Heart left ventricle (tissue), 16 donors: ENCODE results near the gene ARHGEF6. TPM values are rescaled to one million over a fixed set of nuclear protein-coding genes. Genes with fewer than 3 reads are reported as not detected.

Experiments
- ATAC-seq, 4 donors: fragments of 200-7000 bp; cut with Tn5 transposase; one replicate each; pipeline ENCODE4 v1.9.1; 2020 to 2022; ENCODE audit warnings: moderate library complexity in 4 of 4, mild to moderate bottlenecking in 3 of 4, moderate number of reproducible peaks in 1 of 4
- DNase-seq, 5 donors: peaks; one replicate each; pipeline ENCODE4 v3.0.0-alpha.2; 2020
- H3K27ac ChIP-seq, 12 donors: fragments of 200-600 bp; sonication (generic) in 4 of 12; one replicate each; pipeline versions ENCODE4 v1.5.0 to v1.8.0; 2016 to 2022; ENCODE audit warnings: mild to moderate bottlenecking in 2 of 12
- H3K27me3 ChIP-seq, 9 donors: fragments of 200-600 bp; sonication (generic) in 2 of 9; one replicate each; pipeline versions ENCODE4 v1.5.1 to v1.8.0; 2016 to 2022; ENCODE audit warnings: mild to moderate bottlenecking in 3 of 9
- H3K36me3 ChIP-seq, 9 donors: fragments of 200-600 bp; sonication (generic) in 2 of 9; one replicate each; pipeline versions ENCODE4 v1.5.0 to v1.8.0; 2018 to 2022; ENCODE audit warnings: mild to moderate bottlenecking in 2 of 9
- H3K4me1 ChIP-seq, 12 donors: fragments of 200-600 bp; sonication (generic) in 4 of 12; one replicate each; pipeline versions ENCODE4 v1.5.0 to v1.8.0; 2016 to 2022; ENCODE audit warnings: mild to moderate bottlenecking in 3 of 12
- H3K4me3 ChIP-seq, 12 donors: fragments of 200-600 bp; sonication (generic) in 4 of 12; one replicate each; pipeline versions ENCODE4 v1.5.0 to v1.8.0; 2017 to 2022; ENCODE audit warnings: mild to moderate bottlenecking in 9 of 12, moderate library complexity in 4 of 12
- H3K9me3 ChIP-seq, 12 donors: fragments of 200-600 bp; sonication (generic) in 4 of 12; one replicate each; pipeline versions ENCODE4 v1.5.0 to v1.8.0; 2016 to 2022; ENCODE audit warnings: mild to moderate bottlenecking in 1 of 12
- POLR2A ChIP-seq, 2 donors: fragments of 450-650 bp; IDR thresholded peaks; one replicate each; pipeline ENCODE4 v1.6.1; 2017; ENCODE audit warnings: antibody characterized with exemption in 2 of 2, mild to moderate bottlenecking in 2 of 2, moderate library complexity in 2 of 2
- WGBS, 4 donors: extraction: QIAGEN DNeasy Blood & Tissue Kit in 2 of 4; methylation state at CpG; one replicate each; pipeline versions ENCODE4 v1.1.5 to v1.1.7; 2013 to 2018; 5-methylcytosine and 5-hydroxymethylcytosine counted together
- intact Hi-C, 10 donors: fragments of 100-400 bp; cut with DNase I; formaldehyde crosslinking; loops; one replicate each; pipeline versions ENCODE4 v1.11.1 to v1.14.2; 2022
- polyA plus RNA-seq, 2 donors: library from polyadenylated mRNA; stranded (reverse); fragments of 200-250 nt; gene quantifications; one replicate each; pipeline ENCODE4 v1.2.3, GENCODE V29; 2013
- total RNA-seq, 9 donors: library from RNA; depleted of rRNA in 2 of 9; stranded (reverse); fragments of >200 nt in 2 of 9; fragmentation: NEBNext Ultra II Directional in 3 of 9; extraction: Animal tissue kit (Norgen Biotek cat#: 25700) in 3 of 9; gene quantifications; one replicate each; pipeline versions ENCODE4 v1.1.0 to v1.2.4, GENCODE V29; 2016 to 2023
- TF ChIP-seq, protein P1 (sequence below), 12 donors: fragments of 200-600 bp; sonication (generic) in 4 of 12; IDR thresholded peaks; one replicate each; pipeline versions ENCODE4 v1.5.0 to v1.8.0; 2018 to 2022; ENCODE audit warnings: antibody characterized with exemption in 12 of 12, mild to moderate bottlenecking in 5 of 12
- donor health status: ischemic (EF 13 %, LVEDD 7.1; RV severe dilation, severe dysfunction).
- donor health status: healthy with polysubstance abuse.
- donor health status: DM: no; HTN: yes; CAD: no.
- donor health status: DM: no; HTN: no; CAD: no.
- donor health status: ischemic (EF 25% LVEDD 6.9; RV normal size, moderate dysfunction).
- donor health status: ischemic (EF 25% LVEDD 5.7; RV mildly dilated, moderate dysfunction).
- donor health status: healthy.
- donor health status: DM: yes; HTN: yes; CAD: no.
- donor health status: ischemic (EF 35%, LVEDD 5.7; RV mildly dilated, moderate dysfunction).
- donor health status: nonischemic (EF 11% LVEDD 7.7; RV severe dilation, severe dysfunction).
- donor health status: DM: yes; HTN: yes; CAD: no.
- donor health status: PGD.
- donor health status: ischemic (EF 29% LVEDD 5.4; RV normal size, mild dysfunction).
- donor health status: nonischemic (EF 23%, LVEDD 6.1; RV moderate dilation, normal function).

Gene ARHGEF6
- total and polyA plus RNA-seq, 11 donors, result 15.2 to 74.7 (median 55.7) TPM

- no peaks in the 10 kb centered on the region for H3K36me3 ChIP-seq
- intact Hi-C loops, result no loop called here
- TF ChIP-seq, protein P1, sequence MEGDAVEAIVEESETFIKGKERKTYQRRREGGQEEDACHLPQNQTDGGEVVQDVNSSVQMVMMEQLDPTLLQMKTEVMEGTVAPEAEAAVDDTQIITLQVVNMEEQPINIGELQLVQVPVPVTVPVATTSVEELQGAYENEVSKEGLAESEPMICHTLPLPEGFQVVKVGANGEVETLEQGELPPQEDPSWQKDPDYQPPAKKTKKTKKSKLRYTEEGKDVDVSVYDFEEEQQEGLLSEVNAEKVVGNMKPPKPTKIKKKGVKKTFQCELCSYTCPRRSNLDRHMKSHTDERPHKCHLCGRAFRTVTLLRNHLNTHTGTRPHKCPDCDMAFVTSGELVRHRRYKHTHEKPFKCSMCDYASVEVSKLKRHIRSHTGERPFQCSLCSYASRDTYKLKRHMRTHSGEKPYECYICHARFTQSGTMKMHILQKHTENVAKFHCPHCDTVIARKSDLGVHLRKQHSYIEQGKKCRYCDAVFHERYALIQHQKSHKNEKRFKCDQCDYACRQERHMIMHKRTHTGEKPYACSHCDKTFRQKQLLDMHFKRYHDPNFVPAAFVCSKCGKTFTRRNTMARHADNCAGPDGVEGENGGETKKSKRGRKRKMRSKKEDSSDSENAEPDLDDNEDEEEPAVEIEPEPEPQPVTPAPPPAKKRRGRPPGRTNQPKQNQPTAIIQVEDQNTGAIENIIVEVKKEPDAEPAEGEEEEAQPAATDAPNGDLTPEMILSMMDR (IDR thresholded peaks at IDR 0.05), result no peak
- TF ChIP-seq POLR2A (IDR thresholded peaks at IDR 0.05), result no peak
- no peak overlapping the region for H3K4me3 ChIP-seq
- ATAC-seq (no peak), DNase-seq (no peak)
- no peak overlapping the region for H3K27ac ChIP-seq
- 68 to 92% (median 81%) methylated on average over 5 of the region's 5 CpGs for whole genome bisulfite sequencing, 4 donors
- no peaks in the 10 kb centered on the region for H3K27me3 ChIP-seq
- no peaks in the 10 kb centered on the region for H3K4me1 ChIP-seq
- H3K9me3 ChIP-seq, result no peaks in the 10 kb centered on the region
These were observed 122.6 kb downstream of the ARHGEF6 start for GRCh38 chrX:136658151-136658550.

DNA sequence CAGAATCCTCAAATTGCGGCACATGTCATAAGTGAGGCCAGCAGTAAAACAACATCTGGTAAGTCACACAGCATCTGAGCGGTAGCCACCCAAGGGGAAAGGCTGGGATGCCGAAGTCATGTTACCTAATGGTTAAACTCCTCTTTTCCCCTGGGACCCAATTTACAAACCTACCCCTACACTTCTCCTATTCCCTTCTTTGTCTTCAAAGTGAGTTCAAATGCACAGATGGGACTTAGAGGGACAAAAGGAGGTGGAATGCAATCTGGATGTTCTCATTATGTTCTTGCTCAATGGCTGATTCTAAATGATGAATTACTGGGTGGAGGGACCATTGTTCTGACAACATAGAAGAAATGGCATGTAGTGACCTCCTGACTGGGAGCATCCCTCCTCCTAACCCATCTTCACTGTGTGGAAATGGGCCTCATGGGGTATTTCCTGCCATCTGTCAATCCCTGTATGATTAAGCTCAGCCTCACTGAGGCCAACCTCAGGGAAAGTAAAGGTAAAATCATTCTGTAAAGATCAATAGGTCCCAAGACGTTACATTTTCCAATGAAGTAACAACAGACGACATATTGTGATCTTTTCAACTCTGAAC, 124.3 kb downstream of the ARHGEF6 start:
- Histone ChIP-seq H3K4me1 (no peaks in the 10 kb centered on the region), H3K36me3 (no peaks in the 10 kb centered on the region), H3K27me3 (no peaks in the 10 kb centered on the region), H3K9me3 (no peaks in the 10 kb centered on the region), H3K27ac (no peak overlapping the region), H3K4me3 (no peak overlapping the region)
- WGBS, 4 donors, result 75 to 94% (median 89%) methylated on average over 5 of the region's 5 CpGs
- intact Hi-C loops, result no loop called here
- DNase-seq (no peak), ATAC-seq (no peak)
- TF ChIP-seq, protein P1 (IDR thresholded peaks at IDR 0.05), result no peak
- TF ChIP-seq POLR2A (IDR thresholded peaks at IDR 0.05), result no peak

DNA sequence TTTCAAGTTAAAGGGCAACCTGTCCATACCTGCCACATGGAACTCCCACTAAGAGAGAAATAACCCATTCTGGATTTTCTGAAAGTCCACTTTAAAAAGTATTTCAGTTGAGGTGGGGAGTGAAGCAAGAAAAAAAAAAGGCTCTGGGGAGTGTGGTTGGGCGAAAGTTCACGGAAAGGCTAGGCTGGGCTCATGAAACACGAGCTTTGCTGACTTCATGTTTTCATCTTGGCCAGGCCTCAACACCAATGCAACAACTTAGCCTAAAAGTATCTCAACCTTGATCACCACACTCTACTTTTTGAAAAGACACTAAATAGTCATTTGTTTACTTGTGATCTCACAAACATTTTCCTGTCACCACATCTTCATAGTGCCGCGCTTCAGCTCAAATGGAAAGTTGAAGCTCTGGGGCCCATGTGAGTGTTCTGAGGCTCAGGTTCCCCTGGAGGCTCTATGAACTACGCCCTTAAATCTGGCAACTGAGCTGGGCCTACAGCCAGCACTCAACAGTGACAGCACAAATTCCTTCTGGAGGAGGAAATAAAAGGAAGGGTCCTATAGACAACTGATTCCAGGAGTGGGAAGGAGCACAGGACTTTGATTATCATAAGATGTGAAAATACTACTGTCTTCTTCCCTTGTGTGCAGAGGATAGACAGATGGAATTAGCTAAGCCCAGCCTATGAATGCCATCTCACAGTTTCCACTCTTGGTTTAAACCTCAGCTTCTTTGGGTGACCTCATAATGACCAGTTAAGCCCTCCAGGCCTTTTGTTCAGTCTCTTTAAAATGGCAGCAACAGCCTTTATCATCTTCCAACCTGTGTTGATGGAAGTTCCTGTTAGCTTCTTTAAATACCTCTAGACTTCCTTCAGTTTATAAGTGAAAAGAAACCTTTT, 127.7 kb downstream of the ARHGEF6 start:
- Histone ChIP-seq H3K27ac (no peak overlapping the region), H3K36me3 (no peaks in the 10 kb centered on the region), H3K4me1 (no peaks in the 10 kb centered on the region), H3K9me3 (no peaks in the 10 kb centered on the region), H3K27me3 (no peaks in the 10 kb centered on the region), H3K4me3 (peak overlapping the region in 1 of 12 donors; percentile 13)
- TF ChIP-seq, protein P1 (IDR thresholded peaks at IDR 0.05), result no peak
- TF ChIP-seq POLR2A (IDR thresholded peaks at IDR 0.05), result no peak
- no peak for ATAC-seq
- 67 to 82% (median 75%) methylated on average over 6 of the region's 6 CpGs for WGBS, 4 donors
- intact Hi-C loops, result no loop called here
- DNase-seq, result no peak

- intact Hi-C loops, result no loop called here
- TF ChIP-seq, protein P1 (IDR thresholded peaks at IDR 0.05), result no peak
- no peak for TF ChIP-seq POLR2A (IDR thresholded peaks at IDR 0.05)
- H3K36me3 ChIP-seq, result no peaks in the 10 kb centered on the region
- ATAC-seq, result no peak
- no peak for DNase-seq
- H3K27me3 ChIP-seq, result no peaks in the 10 kb centered on the region
- H3K27ac ChIP-seq, result no peak overlapping the region
- H3K4me3 ChIP-seq, result peak overlapping the region in 1 of 12 donors; percentile 30
- H3K9me3 ChIP-seq, result no peaks in the 10 kb centered on the region
- no peaks in the 10 kb centered on the region for H3K4me1 ChIP-seq
- 82 to 100% (median 96%) methylated on average over 2 to 3 of the region's 3 CpGs for WGBS, 4 donors
These were observed 129.9 kb downstream of the ARHGEF6 start for GRCh38 chrX:136650811-136651210.
